HUES64 (cell line): ENCODE data around the gene LCOR. TPM values are rescaled to one million over a fixed set of nuclear protein-coding genes. Genes with fewer than 3 reads are reported as not detected.
"Not testable (repeated sequence)": the region's sequence is repeated elsewhere in the genome, so short reads cannot be mapped to it uniquely, and the experiment has no call there.

Source experiments
- H3K27ac ChIP-seq: 2 replicates; pipeline ENCODE4 v1.7.0; 2013; ENCODE audit warnings: low read depth, low read length, inconsistent platforms
- H3K27me3 ChIP-seq: 2 replicates; pipeline ENCODE4 v1.6.1; 2013; ENCODE audit warnings: mild to moderate bottlenecking, low read length; ENCODE audit not compliant: insufficient read depth
- H3K36me3 ChIP-seq: 2 replicates; pipeline ENCODE4 v1.6.1; 2013; ENCODE audit warnings: mild to moderate bottlenecking, low read length; ENCODE audit not compliant: insufficient read depth
- H3K4me1 ChIP-seq: 2 replicates; pipeline ENCODE4 v1.6.1; 2013; ENCODE audit warnings: mild to moderate bottlenecking, low read length, moderate library complexity; ENCODE audit not compliant: insufficient read depth
- H3K4me3 ChIP-seq: 2 replicates; pipeline ENCODE4 v1.5.1; 2013; ENCODE audit warnings: mild to moderate bottlenecking, low read length, moderate library complexity
- H3K9ac ChIP-seq: 2 replicates; pipeline ENCODE4 v1.6.1; 2013; ENCODE audit warnings: mild to moderate bottlenecking, low read depth, low read length
- H3K9me3 ChIP-seq: 2 replicates; pipeline ENCODE4 v1.6.1; 2013; ENCODE audit warnings: low read depth, low read length; ENCODE audit not compliant: insufficient read depth
- WGBS: fragments of 150-250, 120-280 bp; methylation state at CpG from one replicate; pipeline ENCODE4 v1.1.7; 2013; ENCODE audit warnings: missing lambda C conversion rate; 5-methylcytosine and 5-hydroxymethylcytosine counted together
- polyA plus RNA-seq, 2 experiments: library from polyadenylated mRNA; stranded (reverse); fragments of 50-300 nt; gene quantifications; one replicate each; pipeline ENCODE4 v1.2.3, GENCODE V29; 2013

Gene LCOR
- 8.8 TPM for polyA plus RNA-seq (2013, experiment 1 of 2)
- 10.0 TPM for polyA plus RNA-seq (2013, experiment 2 of 2)

- WGBS = under 1% methylated on average over 111 of the region's 112 CpGs
- H3K9me3 ChIP-seq = no peaks in the 10 kb centered on the region
- H3K4me3 ChIP-seq = peak within 1 kb of the TSS; percentile 83
- peaks cover 20% of the 10 kb centered on the region; the same call in 1 of the 2 replicates for H3K4me1 ChIP-seq
- H3K36me3 ChIP-seq = no peaks in the 10 kb centered on the region
- H3K27me3 ChIP-seq = no peaks in the 10 kb centered on the region; the same call in 1 of the 2 replicates
- peak within 1 kb of the TSS; percentile 97; the same call in 1 of the 2 replicates for H3K27ac ChIP-seq
- peak within 1 kb of the TSS; percentile 85 for H3K9ac ChIP-seq
Observed at GRCh38 chr10:96831867-96832720, at the start of gene LCOR. Gene LCOR, plus strand, starts transcription at chr10:96832298. Its CDS starts 116,760 bp downstream, at chr10:96949058.

GRCh38 chr10:96784253-96784652 lies 47.8 kb upstream of the LCOR start:
- H3K4me1 ChIP-seq = no peaks in the 10 kb centered on the region
- no peak overlapping the region for H3K27ac ChIP-seq
- H3K27me3 ChIP-seq = no peaks in the 10 kb centered on the region
- 97% methylated on average over 3 of the region's 4 CpGs for WGBS
- H3K36me3 ChIP-seq = no peaks in the 10 kb centered on the region
- H3K9ac ChIP-seq = no peak overlapping the region
- peaks cover 12% of the 10 kb centered on the region for H3K9me3 ChIP-seq
- H3K4me3 ChIP-seq = no peak overlapping the region

- Histone ChIP-seq H3K4me3 (no peak overlapping the region), H3K9me3 (peaks cover 6% of the 10 kb centered on the region; the same call in 1 of the 2 replicates), H3K4me1 (no peaks in the 10 kb centered on the region), H3K9ac (no peak overlapping the region), H3K27me3 (no peaks in the 10 kb centered on the region), H3K27ac (no peak overlapping the region), H3K36me3 (no peaks in the 10 kb centered on the region)
- 86% methylated on average over 4 of the region's 4 CpGs for WGBS
Observed at GRCh38 chr10:96789571-96790108, 42.5 kb upstream of the LCOR start.

GRCh38 chr10:96791902-96792301 lies 40.2 kb upstream of the LCOR start:
- no peak overlapping the region for H3K9ac ChIP-seq
- H3K4me3 ChIP-seq = no peak overlapping the region
- 0 out of 2 replicates have a peak, but pooled peaks cover 2% of the 10 kb centered on the region for H3K9me3 ChIP-seq
- H3K27me3 ChIP-seq = no peaks in the 10 kb centered on the region
- no peak overlapping the region for H3K27ac ChIP-seq
- 60% methylated on average over 1 of the region's 1 CpG for WGBS
- H3K4me1 ChIP-seq = no peaks in the 10 kb centered on the region
- no peaks in the 10 kb centered on the region for H3K36me3 ChIP-seq

GRCh38 chr10:96794836-96795733 lies 37.0 kb upstream of the LCOR start:
- H3K27ac ChIP-seq = no peak overlapping the region
- H3K4me1 ChIP-seq = no peaks in the 10 kb centered on the region
- WGBS = 64% methylated on average over 7 of the region's 8 CpGs

GRCh38 chr10:96797485-96797884 lies 34.6 kb upstream of the LCOR start:
- Histone ChIP-seq H3K36me3 (no peaks in the 10 kb centered on the region), H3K9ac (no peak overlapping the region), H3K4me1 (no peaks in the 10 kb centered on the region), H3K27ac (no peak overlapping the region), H3K9me3 (peaks cover 5% of the 10 kb centered on the region), H3K27me3 (no peaks in the 10 kb centered on the region), H3K4me3 (no peak overlapping the region)
- WGBS = 97% methylated on average over 4 of the region's 4 CpGs

More at GRCh38 chr10:96794836-96795733, 37.0 kb upstream of the LCOR start:
- Histone ChIP-seq H3K9ac (no peak overlapping the region), H3K36me3 (no peaks in the 10 kb centered on the region), H3K4me3 (no peak overlapping the region), H3K27me3 (no peaks in the 10 kb centered on the region), H3K9me3 (no peaks in the 10 kb centered on the region)

GRCh38 chr10:96803288-96803664 lies 28.8 kb upstream of the LCOR start:
- Histone ChIP-seq H3K9ac (no peak overlapping the region), H3K27ac (no peak overlapping the region), H3K4me3 (no peak overlapping the region), H3K9me3 (peaks cover 10% of the 10 kb centered on the region), H3K27me3 (no peaks in the 10 kb centered on the region), H3K4me1 (no peaks in the 10 kb centered on the region), H3K36me3 (no peaks in the 10 kb centered on the region)
- WGBS = 100% methylated on average over 2 of the region's 2 CpGs

GRCh38 chr10:96814264-96814663 lies 17.8 kb upstream of the LCOR start:
- 100% methylated on average over 1 of the region's 1 CpG for WGBS
- H3K4me3 ChIP-seq = no peak overlapping the region
- H3K27me3 ChIP-seq = no peaks in the 10 kb centered on the region
- H3K4me1 ChIP-seq = no peaks in the 10 kb centered on the region
- H3K9me3 ChIP-seq = no peaks in the 10 kb centered on the region
- no peak overlapping the region for H3K27ac ChIP-seq
- H3K36me3 ChIP-seq = no peaks in the 10 kb centered on the region
- no peak overlapping the region for H3K9ac ChIP-seq

GRCh38 chr10:96818971-96819370 lies 13.1 kb upstream of the LCOR start:
- not testable (repeated sequence) for H3K4me3 ChIP-seq, H3K36me3 ChIP-seq, H3K4me1 ChIP-seq, H3K9me3 ChIP-seq, H3K27me3 ChIP-seq, H3K27ac ChIP-seq, H3K9ac ChIP-seq
- WGBS = 95% methylated on average over 12 of the region's 12 CpGs

- Histone ChIP-seq H3K9me3 (no peaks in the 10 kb centered on the region), H3K4me1 (no peaks in the 10 kb centered on the region), H3K27me3 (no peaks in the 10 kb centered on the region), H3K36me3 (no peaks in the 10 kb centered on the region), H3K27ac (no peak overlapping the region), H3K9ac (no peak overlapping the region), H3K4me3 (no peak overlapping the region)
- WGBS = 89% methylated on average over 5 of the region's 5 CpGs
Observed at GRCh38 chr10:96820765-96821164, 11.3 kb upstream of the LCOR start.

- H3K4me3 ChIP-seq = no peak overlapping the region
- no peaks in the 10 kb centered on the region; the same call in 1 of the 2 replicates for H3K27me3 ChIP-seq
- no peak overlapping the region for H3K9ac ChIP-seq
- H3K4me1 ChIP-seq = peaks cover 8% of the 10 kb centered on the region; the same call in 1 of the 2 replicates
- H3K27ac ChIP-seq = no peak overlapping the region
- no peaks in the 10 kb centered on the region for H3K9me3 ChIP-seq
- no peaks in the 10 kb centered on the region for H3K36me3 ChIP-seq
- WGBS = 91% methylated on average over 1 of the region's 1 CpG
Observed at GRCh38 chr10:96826438-96826837, 5.7 kb upstream of the LCOR start.
